Measurements from ENCODE around the gene CCR5.
"Not testable (repeated sequence)": the region's sequence is repeated elsewhere in the genome, so short reads cannot be mapped to it uniquely, and the experiment has no call there.

Gene CCR5

DNA sequence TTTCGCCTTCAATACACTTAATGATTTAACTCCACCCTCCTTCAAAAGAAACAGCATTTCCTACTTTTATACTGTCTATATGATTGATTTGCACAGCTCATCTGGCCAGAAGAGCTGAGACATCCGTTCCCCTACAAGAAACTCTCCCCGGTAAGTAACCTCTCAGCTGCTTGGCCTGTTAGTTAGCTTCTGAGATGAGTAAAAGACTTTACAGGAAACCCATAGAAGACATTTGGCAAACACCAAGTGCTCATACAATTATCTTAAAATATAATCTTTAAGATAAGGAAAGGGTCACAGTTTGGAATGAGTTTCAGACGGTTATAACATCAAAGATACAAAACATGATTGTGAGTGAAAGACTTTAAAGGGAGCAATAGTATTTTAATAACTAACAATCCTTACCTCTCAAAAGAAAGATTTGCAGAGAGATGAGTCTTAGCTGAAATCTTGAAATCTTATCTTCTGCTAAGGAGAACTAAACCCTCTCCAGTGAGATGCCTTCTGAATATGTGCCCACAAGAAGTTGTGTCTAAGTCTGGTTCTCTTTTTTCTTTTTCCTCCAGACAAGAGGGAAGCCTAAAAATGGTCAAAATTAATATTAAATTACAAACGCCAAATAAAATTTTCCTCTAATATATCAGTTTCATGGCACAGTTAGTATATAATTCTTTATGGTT, at the start of gene CCR5:
CCR5 (plus strand) TSS at position 108 of the 680 bp plus-strand sequence. CDS start 1,957 bp downstream, outside the sequence.
- no peak for DNase-seq (ENCODE audit: low read depth in 2 of 2)

DNA sequence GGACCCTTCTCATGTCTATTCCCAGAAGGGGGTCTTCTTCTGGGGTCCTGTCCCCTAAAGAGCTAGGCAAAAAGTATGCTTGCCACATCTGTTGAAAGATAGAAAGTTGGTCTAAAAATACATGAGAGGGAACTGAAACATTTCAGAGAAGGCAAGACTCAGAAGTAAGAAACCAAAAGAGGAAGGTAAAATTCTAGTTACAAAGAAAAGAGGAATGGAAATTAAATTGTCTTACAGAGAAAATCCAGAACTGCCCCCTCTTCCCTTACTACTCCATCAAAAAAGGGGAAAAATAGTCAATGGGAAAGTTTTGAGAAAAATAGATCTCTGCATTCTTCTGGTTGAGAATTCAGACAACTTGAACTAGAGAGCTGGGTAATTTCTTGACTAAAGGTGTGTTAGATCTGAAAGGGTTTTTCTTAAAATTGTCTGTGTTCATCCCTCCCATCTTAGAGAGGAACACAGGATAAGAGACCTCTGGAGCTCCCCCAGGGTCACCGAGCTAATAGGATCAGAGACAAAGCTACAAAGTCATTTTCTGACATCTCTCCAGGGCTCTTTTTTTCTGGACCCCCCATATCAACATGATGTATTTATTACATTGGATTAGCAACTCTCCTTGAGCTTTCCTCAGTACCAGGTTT, 49.2 kb upstream of the CCR5 start:
- no peak for DNase-seq (ENCODE audit: low read depth in 2 of 2)

DNA sequence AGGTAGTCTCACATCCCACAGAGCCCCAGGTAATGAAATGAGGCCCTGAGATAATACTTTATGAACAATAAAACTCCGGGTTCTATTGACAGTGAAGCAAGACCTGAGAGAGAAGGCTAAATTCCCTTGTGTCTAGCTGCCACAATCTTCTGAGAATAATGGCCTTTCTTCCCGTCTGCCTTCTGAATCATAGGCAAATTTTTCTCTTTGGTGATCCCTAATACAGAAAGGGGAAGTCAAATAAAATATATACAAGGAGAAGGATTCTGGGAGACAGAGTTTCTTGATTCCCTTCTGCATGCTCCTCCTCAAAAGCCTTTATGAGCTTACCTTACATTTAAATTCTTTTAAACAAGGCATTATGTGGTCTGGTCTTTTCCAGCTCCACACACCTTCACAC, 46.7 kb upstream of the CCR5 start:
- no peak for DNase-seq (ENCODE audit: low read depth in 2 of 2)

DNA sequence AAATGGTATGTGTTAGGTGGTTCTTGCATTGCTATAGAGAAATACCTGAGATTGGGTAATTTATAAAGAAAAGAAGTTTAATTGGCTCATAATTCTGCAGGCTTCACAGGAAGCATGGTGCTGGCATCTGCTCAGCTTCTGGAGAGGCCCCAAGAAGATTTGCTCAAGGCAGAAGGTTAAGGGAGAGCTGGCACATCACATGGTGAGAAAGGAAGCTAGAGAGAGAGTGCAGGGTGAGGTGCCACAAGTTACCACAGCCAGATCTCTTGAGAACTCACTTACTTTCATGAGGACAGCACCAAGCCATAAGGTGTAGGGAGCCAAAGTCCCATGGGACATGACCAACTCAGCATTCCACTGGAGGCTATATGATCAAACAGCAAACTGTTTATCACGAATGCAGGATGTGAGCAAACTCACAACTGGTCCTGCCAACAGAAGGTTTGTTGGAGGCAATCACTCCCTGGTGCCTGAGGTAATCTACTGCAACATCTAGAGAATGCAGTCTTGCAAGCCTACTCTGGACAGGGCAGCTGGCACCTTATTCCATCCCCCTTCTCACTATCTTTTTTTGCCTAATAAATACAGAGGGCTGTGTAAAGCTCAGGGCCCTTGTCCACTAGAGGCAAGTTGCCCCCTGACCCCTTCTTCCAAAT, 45.0 kb upstream of the CCR5 start:
- no peak for DNase-seq (ENCODE audit: low read depth in 2 of 2)

DNA sequence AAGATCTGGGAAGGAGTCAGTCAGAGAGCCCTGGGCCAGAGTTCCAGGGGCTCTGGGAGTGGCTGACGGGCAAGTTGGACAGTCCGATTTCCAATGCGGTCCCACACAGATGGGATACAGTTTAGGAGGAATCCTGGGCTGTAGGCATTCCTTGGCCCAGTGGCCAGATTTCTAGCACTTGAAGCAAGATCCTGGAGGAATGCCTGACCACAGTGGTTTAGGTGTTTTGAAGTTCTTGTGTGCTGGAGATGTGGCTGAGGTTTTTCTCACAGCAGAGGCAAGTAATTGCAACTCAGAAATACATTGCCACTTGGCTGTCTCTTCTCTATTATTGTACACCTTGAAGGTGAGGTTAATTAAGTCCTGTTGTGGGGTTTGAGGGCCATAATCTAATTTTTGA, 40.1 kb upstream of the CCR5 start:
- not testable (repeated sequence) for DNase-seq (ENCODE audit: low read depth in 2 of 2)

DNA sequence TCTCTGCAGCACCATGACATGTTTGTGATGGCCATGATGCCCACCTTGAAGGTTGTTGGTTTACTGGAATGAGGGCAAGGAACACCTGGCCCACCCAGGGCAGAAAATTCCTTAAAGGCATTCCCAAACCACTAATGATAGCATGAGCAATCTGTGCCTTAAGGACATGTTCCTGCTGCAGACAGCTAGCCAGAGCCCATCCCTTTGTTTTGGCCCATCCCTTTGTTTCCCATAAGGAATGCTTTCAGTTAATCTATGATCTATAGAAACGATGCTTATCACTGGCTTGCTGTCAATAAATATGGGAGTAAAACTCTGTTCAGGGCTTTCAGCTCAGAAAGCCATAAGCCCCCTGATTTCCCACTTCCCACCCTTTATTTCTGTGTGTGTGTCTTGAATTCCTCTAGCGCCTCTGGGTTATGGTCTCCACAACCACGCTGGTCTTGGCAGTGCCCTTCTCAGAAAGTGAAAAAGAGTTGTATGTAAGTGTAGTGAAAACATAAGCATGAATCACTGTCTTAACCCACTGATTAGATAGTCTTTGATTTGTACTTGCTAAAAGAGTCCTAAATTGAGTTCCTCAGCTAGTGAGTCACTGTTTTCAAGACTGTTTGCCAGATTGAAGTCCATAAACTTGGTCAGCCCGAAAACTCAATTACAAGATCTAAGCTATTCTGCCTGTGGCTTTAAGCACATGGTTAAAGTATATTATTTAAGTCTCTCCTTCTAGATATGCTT, 35.8 kb upstream of the CCR5 start:
- DNase-seq (ENCODE audit: low read depth in 2 of 2): no peak

DNA sequence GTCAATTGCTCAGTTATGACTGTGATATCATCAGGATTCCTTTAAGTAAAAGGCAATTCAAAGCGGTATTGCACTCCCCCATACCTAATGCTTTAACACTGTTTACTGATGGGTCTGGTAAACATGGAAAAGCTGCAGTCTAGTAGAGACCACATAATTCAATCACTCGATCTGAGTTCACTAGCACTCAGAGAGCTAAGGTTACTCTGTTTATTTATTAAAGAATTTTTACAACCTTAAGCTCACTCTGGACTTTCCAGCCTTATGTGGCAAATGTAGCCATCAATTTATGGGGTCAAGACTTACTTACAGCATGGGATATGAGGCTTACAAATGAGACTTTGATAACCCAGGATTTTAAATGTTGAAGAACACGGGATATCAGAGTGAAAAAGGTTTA, 35.2 kb upstream of the CCR5 start:
- DNase-seq (ENCODE audit: low read depth in 2 of 2): no peak

DNA sequence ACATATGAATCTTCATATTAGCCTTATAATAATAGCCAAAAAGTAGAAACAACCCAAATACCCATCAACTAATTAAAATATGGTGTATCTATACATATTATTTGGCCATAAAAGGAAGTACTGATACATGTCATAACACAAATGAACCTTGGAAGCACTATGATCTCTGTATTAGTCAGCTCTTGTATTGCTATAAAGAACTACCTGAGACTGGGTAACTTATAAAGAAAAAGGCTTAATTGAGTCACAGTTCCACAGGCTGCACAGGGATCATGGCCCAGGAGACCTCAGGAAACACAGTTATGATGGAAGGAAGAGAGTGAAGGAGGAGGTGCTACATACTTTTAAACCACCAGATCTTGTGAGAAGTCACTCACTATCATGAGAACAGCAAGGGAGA, 32.8 kb upstream of the CCR5 start:
- no peak for DNase-seq (ENCODE audit: low read depth in 2 of 2)

DNA sequence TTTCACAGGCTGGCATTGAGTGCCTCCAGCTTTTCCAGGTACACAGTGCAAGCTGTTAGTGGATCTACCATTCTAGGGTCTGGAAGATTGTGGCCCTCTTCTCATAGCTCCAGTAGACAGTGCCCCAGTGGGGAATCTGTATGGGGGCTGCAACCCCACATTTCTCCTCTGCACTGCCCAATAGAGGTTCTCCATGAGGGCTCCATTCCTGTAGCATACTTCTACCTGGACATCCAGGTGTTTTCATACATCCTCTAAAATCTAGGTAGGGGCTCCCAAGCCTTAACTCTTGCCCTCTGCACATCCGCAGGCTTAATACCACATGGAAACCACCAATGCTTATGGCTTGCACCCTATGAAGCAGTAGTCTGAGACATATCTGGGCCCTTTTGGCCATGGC, 31.9 kb upstream of the CCR5 start:
- DNase-seq (ENCODE audit: low read depth in 2 of 2): no peak

DNA sequence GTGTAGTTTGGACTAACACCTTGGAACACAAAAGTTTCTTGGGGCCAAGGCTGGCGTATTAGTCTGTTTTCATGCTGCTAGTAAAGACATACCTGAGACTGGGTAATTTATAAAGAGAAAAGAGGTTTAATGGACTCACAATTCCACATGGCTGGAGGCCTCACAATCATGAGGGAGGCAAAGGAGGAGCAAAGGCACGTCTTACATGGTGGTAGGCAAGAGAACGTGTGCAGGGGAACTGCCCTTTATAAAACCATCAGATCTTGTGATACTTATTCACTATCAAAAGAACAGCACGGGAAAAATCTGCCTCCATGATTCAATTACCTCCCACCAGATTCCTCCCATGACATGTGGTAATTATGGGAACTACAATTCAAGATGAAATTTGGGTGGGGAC, 26.3 kb upstream of the CCR5 start:
- DNase-seq (ENCODE audit: low read depth in 2 of 2): no peak

DNA sequence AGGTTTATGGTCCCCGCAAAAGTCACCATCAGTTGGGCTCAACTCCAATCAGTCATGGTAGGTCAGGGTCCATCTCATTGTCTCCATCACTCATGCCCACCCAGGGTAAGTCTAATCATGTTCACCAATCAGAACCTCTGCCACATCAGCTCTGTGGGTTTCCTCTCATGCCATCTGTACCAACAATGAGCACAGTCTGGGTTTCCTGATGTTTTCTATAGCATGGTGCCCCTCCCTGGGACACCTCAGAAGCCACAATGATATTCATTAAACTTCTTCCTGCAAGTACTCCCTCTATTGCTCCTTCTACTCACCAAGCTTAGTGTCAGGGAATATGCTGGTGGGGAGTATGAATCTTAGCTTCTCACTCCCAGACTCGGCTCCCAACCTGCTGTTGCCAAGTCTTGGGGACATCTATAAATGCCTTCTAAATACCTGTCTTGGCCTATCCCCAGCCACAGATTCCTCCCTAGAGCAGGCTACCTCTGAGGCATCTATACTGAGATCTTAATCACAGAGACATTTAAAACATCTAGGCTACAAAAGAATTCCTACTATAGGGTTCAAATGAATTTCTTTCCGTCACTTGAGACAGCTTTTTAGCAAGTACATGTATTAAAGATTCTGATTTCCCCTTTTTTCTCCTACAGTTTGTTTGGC, 21.8 kb upstream of the CCR5 start:
- no peak for DNase-seq (ENCODE audit: low read depth in 2 of 2)

DNA sequence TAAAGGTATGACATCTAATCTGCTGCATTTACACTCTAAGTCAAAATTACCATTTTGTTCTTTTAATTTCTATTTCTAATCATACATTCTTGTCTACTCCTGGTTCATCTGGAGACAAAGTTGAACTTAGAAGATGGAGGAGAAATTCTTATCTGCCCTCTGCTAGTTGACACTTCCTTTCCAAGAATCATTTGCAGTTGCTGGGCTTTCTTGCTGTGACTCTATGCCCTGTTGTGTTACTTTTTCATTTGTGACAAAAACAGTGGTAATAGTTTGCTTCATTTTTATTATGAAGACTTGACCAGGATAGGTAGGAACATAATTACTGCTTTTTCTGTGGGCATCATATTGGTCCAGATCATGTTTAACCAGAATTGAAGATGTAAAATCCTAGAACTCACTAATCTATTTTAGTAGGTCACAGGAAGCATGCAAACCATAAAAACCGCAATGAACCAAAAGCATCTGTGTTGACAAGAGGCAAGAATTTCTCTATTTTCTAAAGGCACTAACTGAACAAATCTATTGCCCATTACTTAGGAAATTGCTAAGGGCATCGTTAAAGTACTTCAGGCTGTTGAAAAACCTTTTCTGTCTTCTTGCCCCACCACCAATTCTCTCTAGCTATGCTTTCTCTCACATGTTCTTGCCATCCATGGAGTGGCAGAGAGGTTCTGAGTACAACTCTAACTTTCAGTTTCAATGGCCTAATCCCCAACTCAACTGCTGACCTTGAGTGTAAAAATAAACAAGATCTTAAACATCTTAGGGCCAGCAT, 21.1 kb upstream of the CCR5 start:
- no peak for DNase-seq (ENCODE audit: low read depth in 2 of 2)

DNA sequence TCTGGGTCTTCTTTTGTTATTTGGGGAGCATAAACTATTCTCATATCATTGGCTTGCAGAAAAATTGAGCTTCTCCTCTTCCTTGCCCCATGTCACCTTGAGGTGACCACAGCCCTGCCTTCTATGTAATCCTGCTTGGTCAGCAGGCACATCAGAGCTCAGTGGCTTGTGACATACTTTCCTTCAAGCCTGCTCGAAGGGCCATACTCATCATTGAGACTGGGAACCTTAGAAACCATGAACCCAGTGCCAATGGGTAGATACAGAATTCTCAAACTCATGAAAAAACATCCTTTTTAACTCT, 20.5 kb upstream of the CCR5 start:
- DNase-seq (ENCODE audit: low read depth in 2 of 2): no peak

DNA sequence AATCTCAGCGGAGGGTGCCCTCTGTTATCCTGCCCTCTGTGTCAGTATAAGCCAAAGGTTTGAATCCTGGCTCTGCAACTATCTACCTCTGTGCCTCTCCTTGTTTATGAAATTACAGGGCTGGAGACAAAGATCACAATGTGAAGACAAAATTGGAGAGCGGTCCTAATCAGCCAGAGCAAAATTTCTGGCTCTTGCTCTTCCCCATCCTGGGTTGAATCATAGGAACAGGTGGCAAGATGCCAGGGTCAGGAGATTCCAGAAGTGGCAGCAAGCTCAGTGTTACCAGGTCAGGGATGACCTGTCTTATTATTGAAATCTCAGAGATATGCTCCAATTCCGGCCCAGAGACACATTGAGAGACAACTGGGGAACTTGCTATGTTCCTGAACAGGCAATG, 19.1 kb upstream of the CCR5 start:
- no peak for DNase-seq (ENCODE audit: low read depth in 2 of 2)

DNA sequence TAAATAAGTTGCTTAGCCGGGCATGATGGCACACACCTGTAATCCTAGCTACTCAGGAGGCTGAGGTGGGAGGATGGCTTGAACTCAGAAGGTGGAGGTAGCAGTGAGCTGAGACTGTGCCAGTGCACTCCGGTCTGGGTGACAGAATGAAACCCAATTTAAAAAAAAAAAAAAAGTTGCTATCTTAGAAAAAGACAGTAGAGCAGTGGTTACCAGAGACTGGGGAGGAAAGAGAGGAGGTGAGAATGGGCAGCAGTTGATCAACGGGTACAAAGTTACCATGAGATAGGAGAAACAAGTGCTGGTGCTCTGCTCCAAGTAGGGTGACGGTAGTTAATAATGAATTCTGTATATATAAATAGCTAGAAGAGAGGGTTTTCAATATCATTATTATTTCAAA, 17.7 kb upstream of the CCR5 start:
- no peak for DNase-seq (ENCODE audit: low read depth in 2 of 2)

DNA sequence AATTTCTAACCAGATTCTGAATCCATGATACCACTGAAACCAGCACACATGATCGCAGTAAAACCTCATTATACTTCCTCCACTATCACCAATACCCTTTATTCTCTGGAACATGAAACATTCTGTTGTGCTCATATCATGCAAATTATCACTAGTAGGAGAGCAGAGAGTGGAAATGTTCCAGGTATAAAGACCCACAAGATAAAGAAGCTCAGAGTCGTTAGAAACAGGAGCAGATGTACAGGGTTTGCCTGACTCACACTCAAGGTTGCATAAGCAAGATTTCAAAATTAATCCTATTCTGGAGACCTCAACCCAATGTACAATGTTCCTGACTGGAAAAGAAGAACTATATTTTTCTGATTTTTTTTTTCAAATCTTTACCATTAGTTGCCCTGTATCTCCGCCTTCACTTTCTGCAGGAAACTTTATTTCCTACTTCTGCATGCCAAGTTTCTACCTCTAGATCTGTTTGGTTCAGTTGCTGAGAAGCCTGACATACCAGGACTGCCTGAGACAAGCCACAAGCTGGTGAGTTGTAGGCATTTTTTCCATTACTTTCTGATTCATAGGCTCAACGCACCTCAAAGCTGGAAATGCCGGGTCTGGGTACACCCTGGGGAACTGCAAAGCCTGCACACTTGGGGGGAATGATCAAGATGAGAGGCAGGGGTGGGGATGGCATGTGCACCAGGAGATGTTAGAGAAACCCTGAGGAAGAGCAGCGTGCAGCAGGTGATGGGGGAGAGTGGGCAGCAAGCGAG, 16.9 kb upstream of the CCR5 start, which contains the start of gene CCR2:
CCR2 (plus strand) TSS at position 465 of the 764 bp plus-strand sequence. CDS start 3,417 bp downstream, outside the sequence.
- no peak for DNase-seq (ENCODE audit: low read depth in 2 of 2)

DNA sequence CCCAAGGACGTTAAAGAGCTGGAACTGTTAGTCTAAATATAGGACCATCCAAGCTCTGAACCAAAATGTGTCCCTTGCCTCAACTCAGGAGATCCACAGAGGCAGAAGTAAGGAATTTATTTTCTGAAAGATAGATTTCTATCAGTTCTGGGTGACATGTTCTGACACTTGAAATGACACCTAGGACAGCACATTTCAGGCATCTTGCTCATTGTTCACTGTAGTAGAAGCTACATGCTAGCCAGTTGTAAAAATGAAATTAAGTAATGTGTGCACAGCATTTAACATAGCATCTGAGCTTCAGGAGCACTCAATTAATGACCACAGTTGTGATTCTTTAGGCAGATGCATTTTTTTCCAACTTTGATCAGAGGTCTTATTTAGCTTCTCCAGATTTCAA, 16.3 kb upstream of the CCR5 start:
- DNase-seq (ENCODE audit: low read depth in 2 of 2): no peak

DNA sequence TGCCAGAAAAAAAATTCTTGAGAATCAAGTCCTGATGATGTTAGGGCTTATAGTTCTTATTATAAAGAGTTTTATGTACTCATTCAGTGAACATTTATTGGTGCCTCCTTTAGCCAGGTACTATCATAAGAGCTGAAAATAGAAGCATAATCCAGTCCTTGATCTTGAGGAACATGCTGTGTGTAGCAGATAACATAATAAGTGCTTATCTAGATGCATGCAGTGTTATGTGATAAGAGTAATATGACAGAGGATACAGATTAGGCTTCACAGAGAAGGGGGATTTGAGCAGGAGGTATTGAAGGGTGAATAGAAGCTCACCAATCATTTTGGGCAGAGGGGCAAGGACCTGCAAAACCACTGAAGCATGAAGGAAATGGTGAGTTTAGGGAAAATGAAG, 15.8 kb upstream of the CCR5 start:
- DNase-seq (ENCODE audit: low read depth in 2 of 2): no peak

DNA sequence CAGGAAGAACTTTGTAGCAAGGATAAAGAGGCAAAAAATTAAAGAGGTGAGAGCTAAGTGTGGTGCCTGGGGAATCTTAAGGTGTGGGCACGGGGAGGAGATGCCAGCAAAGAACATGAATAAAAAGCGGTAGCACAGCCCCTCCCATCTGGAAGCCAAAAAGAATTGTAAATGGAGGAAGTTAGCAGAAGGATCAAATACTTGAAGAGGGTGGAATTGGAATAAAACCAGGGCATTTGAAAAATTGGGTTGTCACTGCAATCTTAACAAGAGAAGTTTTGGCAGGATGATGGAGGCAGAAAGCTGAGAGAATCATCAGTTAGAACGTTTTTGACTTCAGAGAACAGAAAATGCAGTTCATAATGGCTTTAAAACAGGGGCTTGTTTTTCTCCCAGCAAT, 14.5 kb upstream of the CCR5 start:
- no peak for DNase-seq (ENCODE audit: low read depth in 2 of 2)

DNA sequence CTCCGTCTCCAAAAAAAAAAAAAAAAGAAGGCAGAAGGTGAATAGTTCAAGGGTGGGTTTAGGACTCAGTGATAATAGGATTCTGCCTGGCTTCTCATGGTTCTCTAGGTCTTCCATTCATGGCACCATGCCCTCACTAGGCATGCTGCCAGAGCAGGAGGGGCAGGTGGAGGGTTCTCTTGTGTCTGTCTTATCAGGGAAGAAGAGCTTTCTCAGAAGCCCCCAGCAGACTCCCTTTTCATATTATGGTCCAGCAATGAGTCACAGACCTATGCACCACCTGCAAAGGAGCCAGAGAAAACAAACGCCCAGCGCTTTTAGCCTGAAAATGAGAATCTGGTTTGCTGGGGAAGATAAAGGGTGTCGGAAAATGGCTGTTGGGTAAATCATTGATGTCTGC, 13.8 kb upstream of the CCR5 start:
- DNase-seq (ENCODE audit: low read depth in 2 of 2): no peak

DNA sequence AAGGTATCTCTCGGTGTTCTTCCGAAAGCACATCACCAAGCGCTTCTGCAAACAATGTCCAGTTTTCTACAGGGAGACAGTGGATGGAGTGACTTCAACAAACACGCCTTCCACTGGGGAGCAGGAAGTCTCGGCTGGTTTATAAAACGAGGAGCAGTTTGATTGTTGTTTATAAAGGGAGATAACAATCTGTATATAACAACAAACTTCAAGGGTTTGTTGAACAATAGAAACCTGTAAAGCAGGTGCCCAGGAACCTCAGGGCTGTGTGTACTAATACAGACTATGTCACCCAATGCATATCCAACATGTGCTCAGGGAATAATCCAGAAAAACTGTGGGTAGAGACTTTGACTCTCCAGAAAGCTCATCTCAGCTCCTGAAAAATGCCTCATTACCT, 12.3 kb upstream of the CCR5 start:
- no peak for DNase-seq (ENCODE audit: low read depth in 2 of 2)

All from activated CD8-positive, alpha-beta memory T cell treated with anti-CD3 and anti-CD28 coated beads for 4 hours (primary cell).